Stimulated activated naive B cell treated with anti-CD40 and anti-IgM and Interleukin-4, amounts not matched to agents 10 μg/mL and 1 μg/mL and 100 μg/mL, for 72 hours (primary cell): ENCODE results near the gene CREBBP.
"Not testable (repeated sequence)": the region's sequence is repeated elsewhere in the genome, so short reads cannot be mapped to it uniquely, and the experiment has no call there.

Experiments
- ATAC-seq, 2 donors: fragments of 150-1000 bp; cut with Tn5 transposase; replicated peaks; 2 replicates each; pipeline ENCODE4 v1.10.0; 2021; ENCODE audit warnings: moderate library complexity in 1 of 2
- DNase-seq: peaks from one replicate; pipeline ENCODE4 v3.0.0; 2021
- H3K27ac Mint-ChIP-seq: one replicate; pipeline ENCODE4 v1.8.0; 2022; ENCODE audit warnings: mild to moderate bottlenecking, mixed read lengths
- H3K27me3 Mint-ChIP-seq, 2 donors: one replicate each; pipeline ENCODE4 v1.8.0; 2022; ENCODE audit warnings: mixed read lengths in 2 of 2
- H3K36me3 Mint-ChIP-seq, 2 donors: one replicate each; pipeline ENCODE4 v1.8.0; 2022; ENCODE audit warnings: mixed read lengths in 2 of 2, mild to moderate bottlenecking in 1 of 2
- H3K4me1 Mint-ChIP-seq, 2 donors: one replicate each; pipeline ENCODE4 v1.8.0; 2022; ENCODE audit warnings: mixed read lengths in 2 of 2, mild to moderate bottlenecking in 1 of 2
- H3K4me3 Mint-ChIP-seq, 2 donors: one replicate each; pipeline ENCODE4 v1.8.0; 2022; ENCODE audit warnings: mild to moderate bottlenecking in 2 of 2, mixed read lengths in 2 of 2, moderate library complexity in 1 of 2
- H3K9me3 Mint-ChIP-seq, 2 donors: one replicate each; pipeline ENCODE4 v1.8.0; 2022; ENCODE audit warnings: mixed read lengths in 2 of 2, mild to moderate bottlenecking in 1 of 2

CREBBP gene

GRCh38 chr16:3720418-3720817 lies 160.1 kb downstream of the CREBBP start:
- DNase-seq (no peak), ATAC-seq (no peak)
- H3K36me3 Mint-ChIP-seq: peaks cover 4 to 6% of the 10 kb centered on the region in 2 donors
- peaks cover 12 to 27% of the 10 kb centered on the region in 2 donors for H3K4me1 Mint-ChIP-seq
- no peak overlapping the region for H3K27ac Mint-ChIP-seq
- H3K27me3 Mint-ChIP-seq: no peaks in the 10 kb centered on the region
- H3K9me3 Mint-ChIP-seq: peaks cover 0 to 2% of the 10 kb centered on the region in 2 donors
- no peak overlapping the region for H3K4me3 Mint-ChIP-seq

GRCh38 chr16:3718628-3719027 lies 161.9 kb downstream of the CREBBP start:
- Mint-ChIP-seq H3K4me1 (peaks cover 11 to 33% of the 10 kb centered on the region in 2 donors), H3K27ac (peak overlapping the region; percentile 90), H3K36me3 (peaks cover 8 to 15% of the 10 kb centered on the region in 2 donors), H3K9me3 (no peaks in the 10 kb centered on the region), H3K27me3 (no peaks in the 10 kb centered on the region), H3K4me3 (no peak overlapping the region)
- DNase-seq (no peak), ATAC-seq (no peak)

- no peaks in the 10 kb centered on the region for H3K9me3 Mint-ChIP-seq
Measured at GRCh38 chr16:3718019-3718391, 162.5 kb downstream of the CREBBP start.

GRCh38 chr16:3717235-3718018 lies 163.1 kb downstream of the CREBBP start, which contains the start of gene TRAP1:
Gene TRAP1, minus strand, starts transcription at chr16:3717524. Its CDS starts 16 bp downstream, at chr16:3717508.
- H3K27me3 Mint-ChIP-seq: no peaks in the 10 kb centered on the region
- DNase-seq (peak; percentile 85), ATAC-seq (peak; percentile 95 to 97)
- peaks cover 15 to 45% of the 10 kb centered on the region in 2 donors for H3K4me1 Mint-ChIP-seq
- no peaks in the 10 kb centered on the region for H3K9me3 Mint-ChIP-seq
- H3K36me3 Mint-ChIP-seq: peaks cover 13 to 27% of the 10 kb centered on the region in 2 donors
- peak within 1 kb of the TSS; percentile 95 for H3K27ac Mint-ChIP-seq
- H3K4me3 Mint-ChIP-seq: peak within 1 kb of the TSS; percentile 90 to 98

More at GRCh38 chr16:3718019-3718391, 162.5 kb downstream of the CREBBP start:
- ATAC-seq (no peak), DNase-seq (no peak)
- Mint-ChIP-seq H3K4me3 (peak overlapping the region; percentile 90 to 98), H3K36me3 (peaks cover 9 to 21% of the 10 kb centered on the region in 2 donors), H3K4me1 (peaks cover 12 to 39% of the 10 kb centered on the region in 2 donors), H3K27ac (peak overlapping the region; percentile 90), H3K27me3 (no peaks in the 10 kb centered on the region)

- DNase-seq (peak; percentile 6), ATAC-seq (peak; percentile 37 to 51)
- H3K4me1 Mint-ChIP-seq: peaks cover 17 to 49% of the 10 kb centered on the region in 2 donors
- peak overlapping the region; percentile 95 for H3K27ac Mint-ChIP-seq
- H3K36me3 Mint-ChIP-seq: peaks cover 15 to 29% of the 10 kb centered on the region in 2 donors
- peak overlapping the region; percentile 90 to 98 for H3K4me3 Mint-ChIP-seq
- H3K9me3 Mint-ChIP-seq: no peaks in the 10 kb centered on the region
- H3K27me3 Mint-ChIP-seq: no peaks in the 10 kb centered on the region
Measured at GRCh38 chr16:3716831-3717234, 163.7 kb downstream of the CREBBP start.

GRCh38 chr16:3715430-3715829 lies 165.1 kb downstream of the CREBBP start:
- ATAC-seq: no peak
- no peak for DNase-seq
- Mint-ChIP-seq H3K27ac (no peak overlapping the region), H3K27me3 (no peaks in the 10 kb centered on the region), H3K36me3 (peaks cover 17 to 29% of the 10 kb centered on the region in 2 donors), H3K9me3 (no peaks in the 10 kb centered on the region), H3K4me1 (peaks cover 17 to 49% of the 10 kb centered on the region in 2 donors), H3K4me3 (peak overlapping the region in 1 of 2 donors; percentile 50)

GRCh38 chr16:3714378-3714777 lies 166.1 kb downstream of the CREBBP start:
- H3K27me3 Mint-ChIP-seq, H3K4me3 Mint-ChIP-seq, H3K9me3 Mint-ChIP-seq, H3K27ac Mint-ChIP-seq, ATAC-seq, DNase-seq: not testable (repeated sequence)
- Mint-ChIP-seq H3K36me3 (peaks cover 21 to 36% of the 10 kb centered on the region in 2 donors), H3K4me1 (peaks cover 17 to 49% of the 10 kb centered on the region in 2 donors)

GRCh38 chr16:3713587-3714242 lies 166.8 kb downstream of the CREBBP start:
- no peak for ATAC-seq

GRCh38 chr16:3712861-3713372 lies 167.6 kb downstream of the CREBBP start:
- peaks cover 21 to 36% of the 10 kb centered on the region in 2 donors for H3K36me3 Mint-ChIP-seq
- DNase-seq: no peak
- H3K4me1 Mint-ChIP-seq: peaks cover 13 to 43% of the 10 kb centered on the region in 2 donors
- no peaks in the 10 kb centered on the region for H3K27me3 Mint-ChIP-seq
- H3K9me3 Mint-ChIP-seq: no peaks in the 10 kb centered on the region
- no peak overlapping the region for H3K4me3 Mint-ChIP-seq
- H3K27ac Mint-ChIP-seq: no peak overlapping the region
- ATAC-seq: no peak

More at GRCh38 chr16:3713587-3714242, 166.8 kb downstream of the CREBBP start:
- H3K4me1 Mint-ChIP-seq: peaks cover 17 to 49% of the 10 kb centered on the region in 2 donors
- no peaks in the 10 kb centered on the region for H3K9me3 Mint-ChIP-seq
- H3K36me3 Mint-ChIP-seq: peaks cover 21 to 36% of the 10 kb centered on the region in 2 donors
- H3K27me3 Mint-ChIP-seq: no peaks in the 10 kb centered on the region
- no peak overlapping the region for H3K4me3 Mint-ChIP-seq
- no peak overlapping the region for H3K27ac Mint-ChIP-seq
- DNase-seq: no peak

- no peak for DNase-seq
- Mint-ChIP-seq H3K36me3 (peaks cover 24 to 30% of the 10 kb centered on the region in 2 donors), H3K4me1 (peaks cover 5 to 8% of the 10 kb centered on the region in 2 donors), H3K27ac (no peak overlapping the region), H3K9me3 (no peaks in the 10 kb centered on the region), H3K4me3 (no peak overlapping the region), H3K27me3 (no peaks in the 10 kb centered on the region)
- no peak for ATAC-seq
Measured at GRCh38 chr16:3706253-3707012, 174.1 kb downstream of the CREBBP start.

- Mint-ChIP-seq H3K4me3 (no peak overlapping the region), H3K27me3 (no peaks in the 10 kb centered on the region), H3K36me3 (peaks cover 24 to 36% of the 10 kb centered on the region in 2 donors), H3K4me1 (peaks cover 9 to 22% of the 10 kb centered on the region in 2 donors), H3K9me3 (no peaks in the 10 kb centered on the region), H3K27ac (peak overlapping the region; percentile 47)
- no peak for DNase-seq
- ATAC-seq: no peak
Measured at GRCh38 chr16:3702082-3702481, 178.4 kb downstream of the CREBBP start.

GRCh38 chr16:3701531-3701930 lies 179.0 kb downstream of the CREBBP start:
- H3K4me3 Mint-ChIP-seq: no peak overlapping the region
- peak in 1 of 2 donors; percentile 29 for ATAC-seq

GRCh38 chr16:3698941-3699340 lies 181.6 kb downstream of the CREBBP start:
- DNase-seq: no peak
- H3K4me1 Mint-ChIP-seq: peaks cover 16 to 32% of the 10 kb centered on the region in 2 donors
- H3K36me3 Mint-ChIP-seq: peaks cover 33 to 43% of the 10 kb centered on the region in 2 donors
- H3K27me3 Mint-ChIP-seq: no peaks in the 10 kb centered on the region
- no peaks in the 10 kb centered on the region for H3K9me3 Mint-ChIP-seq
- peak; percentile 41 to 56 for ATAC-seq
- no peak overlapping the region for H3K4me3 Mint-ChIP-seq
- H3K27ac Mint-ChIP-seq: no peak overlapping the region

More at GRCh38 chr16:3701531-3701930, 179.0 kb downstream of the CREBBP start:
- H3K27me3 Mint-ChIP-seq: no peaks in the 10 kb centered on the region
- DNase-seq: no peak
- H3K4me1 Mint-ChIP-seq: peaks cover 8 to 22% of the 10 kb centered on the region in 2 donors
- H3K9me3 Mint-ChIP-seq: no peaks in the 10 kb centered on the region
- peak overlapping the region; percentile 47 for H3K27ac Mint-ChIP-seq
- peaks cover 21 to 32% of the 10 kb centered on the region in 2 donors for H3K36me3 Mint-ChIP-seq
